ENCODE measurements around the gene GNAQ.
"Not testable (repeated sequence)": the region's sequence is repeated elsewhere in the genome, so short reads cannot be mapped to it uniquely, and the experiment has no call there.

GNAQ gene

DNA sequence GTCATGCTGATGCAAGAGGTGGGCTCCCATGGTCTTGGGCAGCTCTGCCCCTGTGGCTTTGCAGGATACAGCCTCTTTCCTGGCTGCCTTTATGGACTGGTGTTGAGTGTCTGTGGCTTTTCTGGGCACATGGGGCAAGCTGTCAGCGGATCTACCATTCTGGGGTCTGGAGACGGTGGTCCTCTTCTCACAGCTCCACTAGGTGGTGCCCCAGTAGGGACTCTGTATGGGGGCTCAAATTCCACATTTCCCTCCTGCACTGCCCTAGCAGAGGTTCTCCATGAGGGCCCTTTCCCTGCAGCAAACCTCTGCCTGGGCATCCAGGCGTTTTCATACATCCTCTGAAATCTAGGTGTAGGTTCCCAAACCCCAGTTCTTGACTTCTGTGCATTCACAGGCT is 340.9 kb downstream of the GNAQ start:
- DNase-seq (ENCODE audit: low spot score): not testable (repeated sequence)

DNA sequence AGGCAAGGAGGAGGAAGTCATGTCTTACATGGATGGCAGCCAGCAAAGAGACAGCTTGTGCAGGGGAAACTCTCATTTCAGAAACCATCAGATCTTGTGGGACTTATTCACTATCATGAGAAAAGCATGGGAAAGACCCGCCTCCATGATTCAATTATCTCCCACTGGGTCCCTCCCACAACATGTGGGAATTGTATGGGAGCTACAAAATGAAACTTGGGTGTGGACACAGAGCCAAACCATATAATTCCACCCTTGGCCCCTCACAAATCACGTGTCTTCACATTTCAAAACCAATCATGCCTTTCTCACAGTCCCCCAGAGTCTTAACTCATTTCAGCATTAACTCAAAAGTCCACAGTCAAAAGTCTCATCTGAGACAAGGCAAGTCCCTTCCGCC is 341.5 kb downstream of the GNAQ start:
- DNase-seq (ENCODE audit: low spot score): not testable (repeated sequence)

DNA sequence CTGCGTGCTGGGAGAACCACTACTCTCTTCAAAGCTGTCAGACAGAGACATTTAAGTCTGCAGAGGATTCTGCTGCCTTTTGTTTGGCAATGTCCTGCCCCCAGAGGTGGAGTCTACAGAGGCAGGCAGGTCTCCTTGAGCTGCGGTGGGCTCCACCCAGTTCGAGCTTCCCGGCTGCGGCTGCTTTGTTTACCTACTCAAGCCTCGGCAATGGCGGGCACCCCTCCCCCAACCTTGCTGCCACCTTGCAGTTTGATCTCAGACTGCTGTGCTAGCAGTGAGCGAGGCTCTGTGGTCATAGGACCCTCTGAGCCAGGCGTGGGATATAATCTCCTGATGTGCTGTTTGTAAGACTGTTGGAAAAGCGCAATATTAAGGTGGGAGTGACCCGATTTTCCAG is 343.9 kb downstream of the GNAQ start:
- not testable (repeated sequence) for DNase-seq (ENCODE audit: low spot score)

DNA sequence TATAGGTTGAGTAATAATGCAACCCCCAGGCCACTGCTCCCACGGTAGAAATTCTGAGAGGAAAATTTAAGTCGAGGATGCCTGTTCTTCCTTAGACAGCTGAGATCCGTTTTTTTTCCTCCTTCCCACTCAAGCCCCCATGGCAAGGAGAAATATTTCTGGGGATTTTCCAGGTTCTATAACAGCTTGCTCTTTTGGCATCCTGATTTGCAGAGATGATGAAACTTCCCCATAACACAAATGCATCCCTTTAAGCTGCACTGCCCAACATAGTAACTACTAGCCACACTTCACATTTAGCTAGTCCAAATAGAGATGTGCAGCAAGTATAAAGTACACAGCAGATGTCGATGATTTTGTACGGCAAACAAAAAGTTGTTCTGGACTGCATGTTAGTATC is 351.0 kb downstream of the GNAQ start:
- DNase-seq (ENCODE audit: low spot score): no peak

DNA sequence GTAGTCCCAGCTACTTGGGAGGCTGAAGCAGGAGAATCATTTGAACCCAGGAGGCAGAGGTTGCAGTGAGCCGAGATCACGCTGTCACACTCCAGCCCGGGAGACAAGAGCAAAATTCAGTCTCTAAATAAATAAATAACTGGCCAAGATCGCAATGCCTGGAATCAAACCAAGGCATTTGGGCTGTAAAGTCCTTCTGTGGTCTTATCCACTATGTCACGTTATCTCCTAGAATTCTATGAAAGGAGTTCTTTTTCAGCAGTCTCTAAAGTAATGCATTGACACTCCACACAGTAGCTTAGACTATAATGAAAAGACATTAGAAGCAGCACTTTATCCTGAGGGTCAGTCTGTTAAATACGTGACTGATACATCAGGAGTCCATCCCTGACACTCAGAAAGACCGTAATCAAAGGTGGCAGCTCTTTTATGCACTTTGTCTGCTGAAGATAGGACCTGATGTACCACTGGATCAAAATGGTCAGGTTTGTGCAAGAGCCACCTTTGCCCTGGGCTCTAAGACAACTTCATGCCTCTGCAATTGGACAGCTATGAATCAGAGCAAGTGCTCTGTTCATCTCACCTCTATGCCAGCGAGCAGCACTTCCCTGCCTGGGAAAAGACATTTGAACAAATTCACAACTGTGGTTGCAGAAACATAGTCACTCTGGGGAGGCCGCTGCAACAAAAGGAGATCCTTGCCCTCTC is 351.8 kb downstream of the GNAQ start:
- DNase-seq (ENCODE audit: low spot score): no peak

DNA sequence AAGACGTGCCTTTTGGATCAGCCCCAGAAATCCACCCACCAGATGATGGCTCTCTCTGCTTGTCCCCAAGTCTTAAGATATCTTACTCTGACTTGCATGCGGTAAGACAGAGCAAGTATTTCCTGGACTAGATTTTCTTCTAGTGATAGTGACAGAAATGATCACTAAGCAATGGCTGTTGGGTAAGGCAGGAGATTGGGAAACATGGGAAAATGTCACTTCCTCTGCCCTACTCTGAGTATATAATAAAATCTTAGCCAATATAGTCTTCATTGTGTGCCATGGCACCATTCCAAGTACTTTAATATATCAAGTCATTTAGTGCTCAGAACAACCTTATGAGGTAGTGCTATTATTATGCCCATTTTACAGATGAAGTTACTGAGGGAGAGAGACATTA is 352.5 kb downstream of the GNAQ start:
- no peak for DNase-seq (ENCODE audit: low spot score)

DNA sequence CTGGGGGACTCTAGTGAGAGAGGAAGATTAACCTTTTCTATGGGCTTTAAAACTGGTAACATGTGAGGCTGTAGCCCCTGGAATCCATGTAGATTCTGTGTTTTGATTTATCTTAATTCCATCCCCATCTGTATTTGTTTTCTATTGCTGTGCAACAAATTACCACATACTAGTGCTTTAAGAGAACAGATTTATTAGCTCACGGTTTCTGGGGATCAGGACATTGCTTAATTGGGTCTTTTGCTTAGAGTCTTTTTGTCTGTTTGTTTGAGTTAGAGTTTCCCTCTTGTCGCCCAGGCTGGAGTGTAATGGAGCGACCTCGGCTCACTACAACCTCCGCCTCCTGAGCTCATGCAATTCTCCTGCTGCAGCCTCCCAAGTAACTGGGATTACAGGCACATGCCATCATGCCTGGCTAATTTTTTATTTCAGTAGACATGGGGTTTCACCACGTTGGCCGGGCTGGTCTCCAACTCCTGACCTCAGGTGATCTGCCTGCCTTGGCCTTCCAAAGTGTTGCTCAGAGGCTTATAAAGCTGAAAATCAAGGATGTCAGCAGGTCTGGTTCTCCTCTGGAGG is 353.6 kb downstream of the GNAQ start:
- no peak for DNase-seq (ENCODE audit: low spot score)

DNA sequence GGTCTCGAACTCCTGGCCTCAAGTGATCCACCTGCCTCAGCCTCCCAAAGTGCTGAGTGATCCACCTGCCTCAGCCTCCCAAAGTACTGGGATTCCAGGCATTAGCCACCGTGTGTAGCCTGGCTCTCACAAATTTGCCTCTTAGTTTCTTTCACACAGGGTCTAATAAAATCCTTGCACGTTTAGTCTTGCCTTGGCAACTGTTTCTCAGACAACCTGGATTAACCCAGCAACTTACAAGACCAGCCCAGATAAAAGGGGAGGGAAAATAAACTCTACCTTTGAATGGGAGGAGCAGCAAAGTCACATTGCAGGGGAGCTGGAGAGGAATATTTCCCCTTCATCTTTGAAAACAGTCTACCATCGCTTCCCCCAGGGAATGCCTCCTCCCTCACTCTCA is 354.2 kb downstream of the GNAQ start:
- no peak for DNase-seq (ENCODE audit: low spot score)

DNA sequence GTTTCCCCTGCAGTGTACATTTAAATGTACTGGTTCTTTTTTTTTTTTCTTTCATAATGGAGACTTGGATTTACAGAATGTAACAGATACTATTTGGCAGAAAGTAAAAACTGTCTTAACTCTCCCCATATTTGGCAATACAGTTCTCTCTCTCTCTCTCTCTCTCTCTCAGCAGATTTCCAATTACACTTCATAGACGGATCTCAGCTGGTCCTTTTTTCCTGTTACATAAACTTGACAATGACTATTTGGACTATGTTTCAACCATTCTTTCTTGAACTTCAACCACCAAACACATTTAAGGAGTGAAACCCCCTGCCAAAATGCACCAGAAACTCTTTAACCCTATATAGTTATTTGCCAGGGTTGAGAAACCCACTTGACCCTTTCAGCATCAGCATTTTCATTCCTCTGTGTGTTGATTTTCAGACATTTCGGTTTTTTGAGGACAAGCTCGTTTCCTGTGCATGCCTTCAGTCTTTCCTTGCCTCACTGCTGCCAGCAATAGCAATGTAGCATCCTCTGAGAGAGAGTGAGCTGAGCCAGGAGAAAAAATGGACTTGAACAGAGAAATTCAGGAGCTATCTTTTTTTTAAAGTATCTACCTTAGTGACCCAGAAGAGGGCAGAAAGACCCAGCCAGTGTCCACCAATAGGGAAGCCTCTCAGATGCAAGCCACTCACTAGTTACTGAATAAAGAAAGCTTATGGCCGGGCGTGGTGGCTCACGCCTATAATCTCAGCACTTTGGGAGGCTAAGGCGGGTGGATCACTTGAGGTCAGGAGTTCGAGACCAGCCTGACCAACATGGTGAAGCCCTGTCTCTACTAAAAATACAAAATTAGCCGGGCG is 357.4 kb downstream of the GNAQ start:
- DNase-seq (ENCODE audit: low spot score): no peak

DNA sequence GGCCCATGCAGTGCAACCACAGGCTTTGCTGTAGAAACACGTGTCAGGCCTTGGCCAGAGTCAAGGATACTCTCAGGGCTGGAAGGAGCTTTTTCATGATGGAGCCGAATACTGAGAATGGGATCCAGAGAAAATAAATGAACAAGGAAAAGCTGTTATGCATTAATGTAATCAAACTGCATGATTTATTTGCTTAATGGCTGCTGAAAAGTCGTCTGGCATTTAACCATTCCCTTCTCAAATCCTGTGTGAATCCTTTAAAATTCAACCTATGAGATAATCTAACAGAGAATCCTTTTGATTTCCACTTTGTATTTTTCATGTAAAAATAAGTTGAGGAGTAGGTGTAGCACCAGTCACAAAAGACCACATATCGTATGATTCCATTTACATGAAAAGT is 359.4 kb downstream of the GNAQ start:
- DNase-seq (ENCODE audit: low spot score): no peak

DNA sequence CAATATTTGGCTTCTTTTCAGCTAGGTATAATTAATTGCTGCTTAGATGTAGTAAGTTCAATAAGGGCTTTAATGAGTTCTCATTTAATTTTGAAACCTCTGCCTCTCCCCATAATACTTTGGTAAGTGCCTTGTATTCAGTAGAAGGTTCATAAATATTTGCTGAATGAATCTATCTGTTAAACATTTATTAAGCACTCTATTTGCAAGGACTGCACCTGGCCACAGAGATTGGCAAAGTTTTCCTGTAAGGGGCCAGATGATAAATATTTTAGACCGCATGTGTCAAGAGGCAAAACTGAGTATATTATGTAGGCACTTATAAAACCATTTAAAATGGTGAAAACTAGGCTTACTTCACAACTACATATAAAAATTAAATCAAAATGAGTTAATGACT is 364.5 kb downstream of the GNAQ start:
- no peak for DNase-seq (ENCODE audit: low spot score)

All from activated CD4-positive, alpha-beta T cell treated with anti-CD3 and anti-CD28 coated beads, Interleukin-2, Interleukin-4, amounts not matched to agents 100 ng/mL and 50 ng/mL, durations not matched to agents 16 hours and 8 hours (primary cell).